DMS 273 (cell line): ENCODE results near the gene RAI14.

Source experiments
- DNase-seq: peaks from one replicate; lab custom pipeline; 2025; ENCODE audit not compliant: unreplicated experiment; lab: John Stamatoyannopoulos, UW

Gene RAI14

GRCh38 chr5:34656001-34656699, at the start of gene RAI14:
RAI14 (plus strand) TSS chr5:34656328; CDS start chr5:34686920, 30,592 bp downstream.
- peak; percentile 92 for DNase-seq

DNA sequence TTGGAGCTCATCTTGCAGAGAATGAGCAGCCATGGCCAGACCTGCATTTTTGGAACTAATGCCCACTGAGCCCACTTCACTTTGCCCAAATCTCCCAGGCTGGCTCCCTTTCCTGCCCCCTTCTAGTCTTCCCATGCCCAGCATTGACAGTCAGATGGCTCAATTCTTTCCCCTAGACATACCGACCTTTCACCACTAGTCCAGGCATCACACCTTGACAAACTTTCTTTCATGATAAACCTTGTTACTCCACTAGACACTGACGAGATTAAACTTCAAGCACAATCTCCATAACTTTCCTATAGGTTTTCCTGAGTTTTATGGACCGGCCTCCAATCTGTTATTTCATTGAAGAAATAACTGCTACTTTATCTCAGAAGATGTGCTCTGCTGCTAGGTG, 47.8 kb upstream of the RAI14 start:
- no peak for DNase-seq

GRCh38 chr5:34608859-34609648, 47.1 kb upstream of the RAI14 start:
- peak; percentile 23 for DNase-seq

GRCh38 chr5:34609951-34610441, 46.1 kb upstream of the RAI14 start:
- DNase-seq: no peak

GRCh38 chr5:34610546-34610945, 45.6 kb upstream of the RAI14 start:
- DNase-seq: no peak

- DNase-seq: no peak
Measured at GRCh38 chr5:34611464-34612415, 44.4 kb upstream of the RAI14 start.

DNA sequence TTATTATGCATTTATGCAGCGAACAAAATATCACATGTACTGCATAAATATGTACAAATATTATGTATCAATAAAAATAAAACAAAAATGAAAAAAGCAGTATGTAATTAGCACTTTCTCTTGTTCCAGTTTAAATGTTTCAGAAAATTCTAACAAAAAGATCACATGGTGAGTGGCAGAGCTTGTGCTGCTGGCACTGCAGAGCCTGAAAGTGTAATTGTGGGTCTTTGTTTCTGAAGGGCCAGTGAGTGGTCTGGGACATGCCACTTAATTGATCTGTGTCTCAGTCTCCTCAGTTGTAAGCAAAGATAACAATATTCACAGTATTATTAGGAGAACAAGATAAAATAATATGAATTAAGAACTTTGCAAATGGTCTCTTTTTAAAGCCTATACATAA, 39.5 kb upstream of the RAI14 start:
- no peak for DNase-seq

- DNase-seq: no peak
Measured at GRCh38 chr5:34618371-34619065, 37.6 kb upstream of the RAI14 start.

- DNase-seq: peak; percentile 22
Measured at GRCh38 chr5:34620185-34620584, 35.9 kb upstream of the RAI14 start.

GRCh38 chr5:34621277-34622097, 34.6 kb upstream of the RAI14 start:
- DNase-seq: no peak

GRCh38 chr5:34622098-34622400, 34.1 kb upstream of the RAI14 start:
- no peak for DNase-seq

GRCh38 chr5:34624691-34625090, 31.4 kb upstream of the RAI14 start:
- DNase-seq: no peak

GRCh38 chr5:34625246-34625645, 30.9 kb upstream of the RAI14 start:
- no peak for DNase-seq

DNA sequence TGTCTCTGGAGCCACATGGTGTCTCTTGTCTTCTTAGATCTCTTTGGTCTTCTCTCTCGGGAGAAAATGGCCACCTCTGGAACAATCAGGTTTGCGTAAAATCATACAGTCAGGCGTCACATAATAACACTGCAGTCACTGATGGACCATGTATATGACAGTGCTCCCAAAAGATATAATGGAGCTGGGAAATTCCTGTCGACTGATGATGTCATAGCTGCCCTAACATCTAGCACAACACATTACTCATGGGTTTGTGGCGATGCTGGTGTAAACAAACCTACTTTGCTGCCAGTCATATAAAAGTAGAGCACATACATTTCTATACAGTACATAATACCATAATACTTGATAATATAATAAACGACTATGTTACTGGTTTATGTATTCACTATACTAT, 30.1 kb upstream of the RAI14 start:
- DNase-seq: no peak

DNA sequence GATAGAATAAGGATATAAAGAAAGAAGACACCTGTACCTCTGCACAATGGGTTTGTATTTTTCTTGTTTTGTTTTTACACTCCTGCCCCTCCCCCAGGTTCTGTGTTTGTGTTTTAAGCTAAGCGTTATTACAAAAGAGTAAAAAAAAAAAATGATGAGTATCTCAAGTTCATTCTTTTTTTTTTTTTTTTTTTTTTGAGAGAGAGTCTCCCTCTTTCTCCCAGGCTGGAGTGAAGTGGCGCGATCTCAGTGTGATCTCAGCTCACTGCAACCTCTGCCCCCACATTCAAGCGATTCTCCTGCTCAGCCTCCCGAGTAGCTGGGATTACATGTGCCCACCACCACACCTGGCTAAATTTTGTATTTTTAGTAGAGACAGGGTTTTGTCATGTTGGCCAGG, 29.4 kb upstream of the RAI14 start:
- no peak for DNase-seq

GRCh38 chr5:34627794-34628193, 28.3 kb upstream of the RAI14 start:
- no peak for DNase-seq

- DNase-seq: no peak
Measured at GRCh38 chr5:34628373-34628772, 27.8 kb upstream of the RAI14 start.

- DNase-seq: no peak
Measured at GRCh38 chr5:34630596-34630995, 25.5 kb upstream of the RAI14 start.

DNA sequence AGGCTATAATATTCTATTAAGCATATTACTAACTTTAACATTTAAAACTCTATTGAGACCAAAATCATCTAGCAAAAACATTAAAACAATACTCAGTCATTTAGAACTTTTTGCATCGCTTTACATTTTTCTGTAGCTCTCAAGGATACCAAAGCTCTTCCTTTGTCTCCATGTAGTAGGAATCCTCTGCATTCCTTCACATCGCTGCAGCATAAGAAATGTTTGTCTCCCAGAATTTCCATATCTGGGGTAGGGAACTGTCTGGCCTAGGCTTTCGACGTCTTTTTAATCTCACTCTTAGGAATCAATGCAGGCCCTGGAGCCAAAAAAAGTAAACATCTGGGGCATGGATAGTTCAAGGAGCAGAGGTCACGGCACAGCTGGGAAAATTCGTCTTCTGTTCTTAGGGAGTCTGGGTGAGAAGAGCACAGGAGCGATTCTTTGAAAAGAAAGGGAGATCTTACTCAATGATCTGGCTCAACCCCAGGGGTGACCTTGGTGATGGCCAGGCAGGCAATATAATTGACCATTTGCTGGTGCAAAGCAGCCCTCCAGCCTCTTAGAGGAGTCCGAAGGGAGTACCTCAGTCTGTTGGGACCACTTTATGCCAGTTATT, 23.2 kb upstream of the RAI14 start:
- no peak for DNase-seq
